Measurements from ENCODE around the gene NFE2. TPM values are rescaled to one million over a fixed set of nuclear protein-coding genes. Genes with fewer than 3 reads are reported as not detected.

Gene NFE2
- total RNA-seq, 2 donors from 2014 or later = 0.30 TPM; not detected in 1

DNA sequence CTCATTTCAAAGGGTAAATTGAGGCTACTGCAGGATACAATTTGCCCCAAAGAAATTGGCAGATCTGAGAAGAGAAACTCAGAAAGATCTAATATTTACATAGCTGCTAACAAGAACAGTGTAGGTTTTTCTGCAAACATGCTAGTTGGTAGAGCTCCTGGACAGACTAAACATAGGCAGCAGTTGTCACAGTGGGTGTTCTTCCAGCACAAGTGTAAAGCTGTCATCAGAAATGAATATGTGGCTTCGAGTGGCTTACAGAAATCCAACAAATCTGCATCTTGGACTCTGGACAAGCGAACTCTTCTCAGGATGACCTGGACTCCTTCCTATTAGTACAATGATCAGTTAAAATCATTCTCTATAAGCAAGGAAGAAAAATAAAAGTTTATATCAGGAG is 26.8 kb downstream of the NFE2 start:
- TF ChIP-seq, protein P1, sequence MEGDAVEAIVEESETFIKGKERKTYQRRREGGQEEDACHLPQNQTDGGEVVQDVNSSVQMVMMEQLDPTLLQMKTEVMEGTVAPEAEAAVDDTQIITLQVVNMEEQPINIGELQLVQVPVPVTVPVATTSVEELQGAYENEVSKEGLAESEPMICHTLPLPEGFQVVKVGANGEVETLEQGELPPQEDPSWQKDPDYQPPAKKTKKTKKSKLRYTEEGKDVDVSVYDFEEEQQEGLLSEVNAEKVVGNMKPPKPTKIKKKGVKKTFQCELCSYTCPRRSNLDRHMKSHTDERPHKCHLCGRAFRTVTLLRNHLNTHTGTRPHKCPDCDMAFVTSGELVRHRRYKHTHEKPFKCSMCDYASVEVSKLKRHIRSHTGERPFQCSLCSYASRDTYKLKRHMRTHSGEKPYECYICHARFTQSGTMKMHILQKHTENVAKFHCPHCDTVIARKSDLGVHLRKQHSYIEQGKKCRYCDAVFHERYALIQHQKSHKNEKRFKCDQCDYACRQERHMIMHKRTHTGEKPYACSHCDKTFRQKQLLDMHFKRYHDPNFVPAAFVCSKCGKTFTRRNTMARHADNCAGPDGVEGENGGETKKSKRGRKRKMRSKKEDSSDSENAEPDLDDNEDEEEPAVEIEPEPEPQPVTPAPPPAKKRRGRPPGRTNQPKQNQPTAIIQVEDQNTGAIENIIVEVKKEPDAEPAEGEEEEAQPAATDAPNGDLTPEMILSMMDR (IDR thresholded peaks at IDR 0.05) = no peak
- DNase-seq = no peak
- intact Hi-C loops (cut with DNase I) = no loop called here

DNA sequence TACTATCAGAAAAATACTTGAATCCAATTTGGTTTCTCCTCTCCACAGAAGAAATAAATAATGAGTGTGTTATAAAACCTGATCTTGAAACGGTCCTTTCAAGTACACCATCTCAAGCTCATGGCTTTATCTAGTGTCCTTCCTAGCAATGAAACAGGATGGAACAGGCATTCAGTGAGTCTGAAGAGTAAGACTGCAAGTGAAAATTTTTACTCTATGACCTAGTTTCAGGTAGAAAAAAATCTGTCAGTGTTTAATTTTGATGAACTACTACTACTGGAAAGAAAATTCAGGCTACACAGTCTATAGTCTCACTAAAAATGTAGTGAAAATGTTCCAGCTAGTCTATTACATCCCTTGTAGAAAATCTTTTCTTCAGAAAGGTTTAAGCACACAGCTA is 28.6 kb downstream of the NFE2 start:
- TF ChIP-seq, protein P1 (IDR thresholded peaks at IDR 0.05) = no peak
- intact Hi-C loops (cut with DNase I) = no loop called here
- no peaks in the 10 kb centered on the region for H3K27me3 ChIP-seq
- no peak overlapping the region for H3K4me3 ChIP-seq
- no peak overlapping the region for H3K9ac ChIP-seq (ENCODE audit: low read depth in 2 of 2, low read length in 2 of 2)
- no peaks in the 10 kb centered on the region for H3K4me1 ChIP-seq
- no peaks in the 10 kb centered on the region for H3K36me3 ChIP-seq
- H3K27ac ChIP-seq = no peak overlapping the region
- no peaks in the 10 kb centered on the region for H3K9me3 ChIP-seq
- DNase-seq = no peak

More for the DNA sequence above, 26.8 kb downstream of the NFE2 start:
- H3K4me3 ChIP-seq = no peak overlapping the region
- no peak overlapping the region for H3K9ac ChIP-seq (ENCODE audit: low read depth in 2 of 2, low read length in 2 of 2)
- H3K36me3 ChIP-seq = no peaks in the 10 kb centered on the region
- H3K9me3 ChIP-seq = no peaks in the 10 kb centered on the region
- no peak overlapping the region for H3K27ac ChIP-seq
- no peaks in the 10 kb centered on the region for H3K4me1 ChIP-seq
- no peaks in the 10 kb centered on the region for H3K27me3 ChIP-seq

DNA sequence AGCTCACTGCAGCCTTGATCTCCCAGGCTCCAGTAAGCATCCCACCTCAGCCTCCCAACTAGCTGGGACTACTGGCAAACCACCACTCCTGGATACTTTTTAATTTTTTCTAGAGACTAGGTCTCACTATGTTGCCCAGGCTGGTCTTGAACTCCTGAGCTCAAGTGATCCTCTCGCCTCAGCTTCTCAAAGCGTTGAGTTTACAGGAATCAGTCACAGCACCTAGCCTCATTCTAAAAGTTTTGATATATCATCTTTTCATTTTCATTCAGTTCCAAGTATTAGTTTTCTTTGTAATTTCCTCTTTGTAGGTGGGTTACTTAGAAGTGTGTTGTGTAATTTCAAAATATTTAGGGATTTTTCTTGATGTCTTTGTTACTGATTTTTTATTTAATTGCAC is 30.5 kb downstream of the NFE2 start:
- Histone ChIP-seq H3K9ac (ENCODE audit: low read depth in 2 of 2, low read length in 2 of 2) (no peak overlapping the region), H3K4me1 (no peaks in the 10 kb centered on the region), H3K4me3 (no peak overlapping the region), H3K27me3 (no peaks in the 10 kb centered on the region), H3K9me3 (no peaks in the 10 kb centered on the region), H3K36me3 (no peaks in the 10 kb centered on the region), H3K27ac (no peak overlapping the region)
- DNase-seq = no peak
- TF ChIP-seq, protein P1 (IDR thresholded peaks at IDR 0.05) = no peak
- intact Hi-C loops (cut with DNase I) = no loop called here

DNA sequence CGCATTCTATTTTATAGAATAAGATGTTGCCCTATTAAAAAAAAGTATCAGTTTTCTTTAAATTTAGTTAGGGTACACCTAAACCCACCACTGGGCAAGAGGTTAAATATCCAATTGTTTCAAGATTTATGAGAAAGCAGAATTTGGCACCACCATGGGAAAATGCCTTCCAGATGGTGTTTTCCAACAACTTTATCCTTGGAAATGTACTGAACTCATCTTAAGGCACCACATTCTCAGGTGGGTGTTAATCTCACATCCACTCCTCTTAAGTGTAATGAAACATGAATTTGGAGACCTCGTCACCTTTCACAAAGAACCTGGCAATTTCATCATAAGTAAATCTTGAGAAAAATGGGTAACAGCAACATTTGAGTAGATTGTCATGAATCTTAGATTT is 34.0 kb downstream of the NFE2 start:
- Histone ChIP-seq H3K27ac (no peak overlapping the region), H3K9me3 (no peaks in the 10 kb centered on the region), H3K4me1 (no peaks in the 10 kb centered on the region), H3K36me3 (no peaks in the 10 kb centered on the region), H3K4me3 (no peak overlapping the region), H3K9ac (ENCODE audit: low read depth in 2 of 2, low read length in 2 of 2) (no peak overlapping the region), H3K27me3 (no peaks in the 10 kb centered on the region)
- DNase-seq = no peak
- TF ChIP-seq, protein P1 (IDR thresholded peaks at IDR 0.05) = no peak
- intact Hi-C loops (cut with DNase I) = no loop called here

DNA sequence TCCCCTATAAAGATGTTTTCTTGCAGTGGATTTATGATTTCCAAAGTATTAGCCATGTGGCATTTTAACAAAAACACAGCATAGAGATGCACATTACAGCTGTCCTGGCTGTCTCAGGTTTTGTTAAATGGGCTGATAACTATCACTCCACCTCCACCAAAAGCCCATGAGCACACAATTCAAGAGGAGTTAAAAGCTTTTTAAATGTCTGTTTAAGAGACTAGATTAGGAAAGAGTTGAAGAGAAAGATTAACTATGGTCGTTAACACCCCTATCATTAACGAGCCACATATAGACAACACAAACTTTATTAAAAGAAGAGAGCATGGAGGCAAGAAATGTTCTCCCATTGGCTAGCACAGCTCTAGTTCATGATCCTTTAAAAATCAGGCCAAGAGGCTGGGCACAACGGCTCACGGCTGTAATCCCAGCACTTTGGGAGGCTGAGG is 35.4 kb downstream of the NFE2 start:
- no peaks in the 10 kb centered on the region for H3K36me3 ChIP-seq
- no peak overlapping the region for H3K9ac ChIP-seq (ENCODE audit: low read depth in 2 of 2, low read length in 2 of 2)
- no peak for DNase-seq
- no peaks in the 10 kb centered on the region for H3K9me3 ChIP-seq
- no peak overlapping the region for H3K27ac ChIP-seq
- TF ChIP-seq, protein P1 (IDR thresholded peaks at IDR 0.05) = no peak
- H3K4me3 ChIP-seq = no peak overlapping the region
- intact Hi-C loops (cut with DNase I) = no loop called here
- H3K27me3 ChIP-seq = no peaks in the 10 kb centered on the region
- no peaks in the 10 kb centered on the region for H3K4me1 ChIP-seq
